Activated gamma-delta T cell treated with anti-CD3 and anti-CD28 coated beads, Interleukin-2, amount 50 U/mL, for 16 hours (primary cell): Measurements from ENCODE around the gene SOWAHB.
"Not testable (repeated sequence)": the region's sequence is repeated elsewhere in the genome, so short reads cannot be mapped to it uniquely, and the experiment has no call there.

Experiments used
- DNase-seq: peaks from one replicate; pipeline ENCODE4 v3.0.0-alpha.2; 2020; ENCODE audit warnings: low read depth

SOWAHB gene

DNA sequence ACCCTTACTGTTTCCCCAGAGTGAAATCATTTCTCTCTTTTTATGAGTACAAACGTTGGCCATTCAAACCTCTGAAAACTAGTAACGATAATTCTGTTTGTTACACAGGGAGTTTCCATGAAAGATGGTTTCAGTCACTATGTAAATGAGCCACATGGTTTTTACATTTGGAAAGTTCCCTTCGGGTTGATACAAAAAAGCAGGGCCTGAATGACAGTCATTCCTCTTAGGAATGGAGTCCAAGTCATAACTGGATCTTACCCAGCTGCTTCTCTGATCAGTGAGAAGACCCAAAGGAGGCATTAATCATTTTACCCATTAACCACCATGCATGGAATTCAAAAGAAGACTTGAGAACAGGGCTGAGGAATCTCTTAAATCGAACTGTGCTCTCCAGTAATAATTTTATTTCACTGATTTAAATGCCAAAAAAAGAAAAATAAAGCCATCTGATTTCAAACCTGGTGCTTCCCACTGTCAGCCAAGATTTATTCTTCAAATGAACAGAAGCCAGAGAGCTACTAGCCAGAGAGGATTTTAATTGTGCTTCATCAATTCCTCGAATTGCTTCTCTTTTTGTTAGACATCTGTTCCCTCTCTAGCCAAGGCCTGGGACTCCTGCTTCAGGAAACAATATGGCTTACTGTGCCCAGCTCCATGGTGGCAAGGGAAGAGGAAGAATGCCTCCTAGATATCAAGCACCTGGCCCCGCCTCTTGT, 3.2 kb downstream of the SOWAHB start:
- no peak for DNase-seq

DNA sequence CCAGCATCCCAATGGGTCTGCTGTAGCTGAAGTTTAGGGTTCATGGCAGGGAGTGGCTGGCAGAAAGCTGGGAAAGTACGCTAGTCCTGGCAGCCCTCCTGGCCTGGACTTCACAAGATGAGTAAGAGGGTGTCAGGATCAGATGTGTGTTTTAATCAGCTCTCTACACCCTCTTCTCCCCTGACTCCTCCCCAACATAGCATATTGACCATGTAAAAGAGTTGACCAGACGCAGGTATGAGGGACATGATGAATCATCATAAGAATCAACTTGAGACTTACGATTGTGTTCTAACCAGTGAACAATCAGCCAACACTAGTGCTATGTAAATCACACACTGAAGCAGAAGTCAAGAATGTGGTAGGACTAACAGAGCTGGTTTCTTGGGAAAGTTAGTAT, 5.3 kb downstream of the SOWAHB start:
- DNase-seq: no peak

DNA sequence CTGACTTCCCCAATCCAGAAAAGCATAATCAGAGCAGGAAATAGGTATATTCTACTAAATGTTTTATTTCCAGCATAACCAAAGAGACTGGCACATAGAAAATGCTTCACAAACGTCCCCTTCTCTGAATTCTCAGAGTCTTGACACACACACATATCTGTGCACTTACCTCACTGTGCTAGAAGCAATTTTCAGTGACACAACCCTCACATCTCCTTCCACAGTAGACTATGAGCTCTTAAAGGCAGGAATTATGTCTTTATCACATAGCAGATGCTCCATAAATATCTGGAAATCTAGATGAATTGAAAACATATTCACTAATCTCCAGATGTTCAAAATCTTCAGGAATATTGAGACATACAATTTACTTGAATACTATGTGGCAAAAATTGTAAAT, 5.9 kb downstream of the SOWAHB start:
- DNase-seq: no peak

DNA sequence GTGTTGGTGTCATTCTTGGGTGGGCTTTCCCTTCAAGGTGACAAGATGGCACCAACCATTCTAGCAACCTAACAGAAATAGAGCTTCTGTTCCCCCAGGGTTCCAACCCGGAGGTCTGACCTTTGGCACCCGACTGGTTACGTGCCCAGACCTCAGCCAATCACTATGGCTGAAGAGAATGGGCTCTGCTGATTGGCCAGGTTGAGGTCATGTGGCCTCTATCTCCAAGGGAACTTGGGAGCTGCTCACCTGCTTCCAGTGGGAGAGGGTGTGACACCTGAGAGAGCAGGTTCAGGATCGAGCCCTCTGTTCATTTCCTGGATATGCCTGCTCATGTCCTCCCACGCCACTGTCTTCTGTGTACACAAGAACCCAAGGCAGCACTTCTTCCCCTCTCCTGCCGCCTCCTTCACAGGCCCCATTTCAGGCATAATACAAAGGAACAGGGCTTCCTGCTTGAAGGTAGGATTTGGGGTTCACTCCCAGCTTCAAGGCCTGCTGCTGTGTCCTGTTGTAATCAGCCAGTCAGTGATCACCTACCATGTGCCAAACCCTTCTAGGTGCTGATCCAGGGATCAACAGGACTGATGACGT, 11.0 kb downstream of the SOWAHB start:
- no peak for DNase-seq

DNA sequence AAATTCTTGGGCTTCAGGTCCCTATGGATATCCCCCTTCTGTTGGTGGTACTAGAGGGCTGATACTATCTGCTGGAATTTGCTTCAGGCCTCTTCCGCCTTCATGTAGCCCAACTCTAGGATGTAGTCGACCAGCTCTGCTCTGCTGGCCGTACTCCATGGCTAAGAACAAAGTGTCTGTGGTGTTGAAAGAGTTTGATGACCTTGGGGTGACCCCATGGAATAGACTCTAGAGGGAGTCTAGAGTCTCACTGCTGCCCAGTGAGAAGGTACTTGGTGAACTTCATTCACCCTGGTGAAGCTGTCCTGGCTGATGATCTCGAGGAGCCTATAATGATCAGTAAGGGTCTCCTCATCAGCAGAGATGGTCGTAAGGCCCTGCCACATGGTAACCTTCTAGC, 11.7 kb downstream of the SOWAHB start:
- DNase-seq: no peak

DNA sequence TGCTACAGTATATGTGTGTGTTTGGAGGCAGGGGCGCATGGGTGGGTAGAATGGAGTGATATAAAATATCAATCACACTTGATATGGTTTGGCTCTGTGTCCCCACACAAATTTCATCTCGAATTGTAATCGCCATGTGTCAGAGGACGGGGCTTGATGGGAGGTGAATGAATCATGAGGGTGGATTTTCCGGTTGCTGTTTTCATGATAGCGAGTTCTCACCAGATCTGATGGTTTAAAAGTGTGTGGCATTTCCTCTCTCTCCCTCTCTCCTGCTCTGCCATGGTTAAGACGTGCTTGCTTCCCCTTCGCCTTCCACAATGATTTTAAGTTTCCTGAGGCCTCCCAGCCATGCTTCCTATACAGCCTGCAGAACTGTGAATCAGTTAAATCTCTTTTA, 14.8 kb downstream of the SOWAHB start:
- no peak for DNase-seq

DNA sequence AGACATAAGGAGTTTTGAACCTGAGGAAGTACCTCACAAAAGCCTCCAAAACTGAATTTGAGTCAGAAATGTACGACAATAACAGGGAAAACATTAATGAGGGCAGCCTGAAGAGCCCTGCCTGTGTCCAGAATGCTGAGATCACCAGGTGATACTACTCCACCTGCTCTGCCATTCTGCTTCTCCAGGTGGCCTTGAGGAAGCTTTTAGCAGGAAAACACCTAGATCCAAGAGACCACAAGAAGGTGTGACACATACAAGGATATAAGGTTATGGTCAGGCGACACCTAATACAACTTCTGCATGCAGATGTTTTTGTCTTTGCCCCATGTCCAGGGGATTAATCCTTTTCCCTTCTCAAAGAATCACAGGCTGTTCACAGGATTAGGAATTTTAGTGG, 15.3 kb downstream of the SOWAHB start:
- no peak for DNase-seq

DNA sequence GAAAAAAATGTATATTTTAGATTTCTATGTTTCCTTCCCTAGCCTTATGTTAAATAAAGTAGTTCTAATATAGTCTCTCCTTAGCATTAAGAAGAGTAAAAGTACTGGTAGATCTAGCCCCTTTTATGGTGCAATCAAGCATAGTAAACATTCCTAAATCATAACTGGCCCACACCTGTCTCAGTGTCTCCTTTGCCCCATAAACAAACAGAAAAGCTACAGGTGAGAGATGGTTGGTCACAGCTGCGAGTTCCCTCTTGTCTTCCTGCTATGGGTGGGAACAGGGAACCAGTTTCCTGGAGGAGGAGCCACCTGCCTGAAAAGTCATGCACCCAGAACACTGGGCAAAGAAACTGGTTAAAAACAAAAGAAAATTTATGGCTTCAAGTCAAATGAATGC, 16.6 kb downstream of the SOWAHB start:
- no peak for DNase-seq

DNA sequence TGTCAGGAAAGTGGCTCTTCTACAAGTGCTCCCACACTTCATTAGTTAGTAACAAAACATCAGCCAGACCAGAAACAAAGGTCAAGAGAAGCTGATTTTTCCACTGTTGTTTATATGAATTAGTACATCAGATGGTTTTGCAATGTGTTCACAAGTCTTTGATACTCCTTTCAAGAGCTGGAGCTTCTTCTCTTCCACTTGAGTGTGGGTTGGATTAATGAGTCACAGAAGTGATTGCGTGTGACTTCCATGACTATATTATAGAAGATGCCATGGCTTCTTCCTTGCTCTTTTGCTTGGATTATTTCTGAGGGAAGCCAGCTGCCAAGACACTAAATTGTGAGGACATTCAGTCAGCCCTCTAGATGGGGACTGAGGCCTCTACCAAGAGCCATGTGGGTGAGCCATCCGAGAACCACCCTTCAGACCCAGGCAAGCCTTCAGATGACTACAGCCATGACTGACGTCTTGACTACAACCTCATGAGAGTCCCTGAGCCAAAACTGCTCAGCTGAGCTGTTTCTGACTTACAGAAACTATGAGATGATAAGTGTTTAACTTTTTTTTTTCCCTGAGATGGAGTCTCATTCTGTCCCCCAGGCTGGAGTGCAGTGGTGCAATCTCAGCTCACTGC, 18.1 kb downstream of the SOWAHB start:
- DNase-seq: no peak

DNA sequence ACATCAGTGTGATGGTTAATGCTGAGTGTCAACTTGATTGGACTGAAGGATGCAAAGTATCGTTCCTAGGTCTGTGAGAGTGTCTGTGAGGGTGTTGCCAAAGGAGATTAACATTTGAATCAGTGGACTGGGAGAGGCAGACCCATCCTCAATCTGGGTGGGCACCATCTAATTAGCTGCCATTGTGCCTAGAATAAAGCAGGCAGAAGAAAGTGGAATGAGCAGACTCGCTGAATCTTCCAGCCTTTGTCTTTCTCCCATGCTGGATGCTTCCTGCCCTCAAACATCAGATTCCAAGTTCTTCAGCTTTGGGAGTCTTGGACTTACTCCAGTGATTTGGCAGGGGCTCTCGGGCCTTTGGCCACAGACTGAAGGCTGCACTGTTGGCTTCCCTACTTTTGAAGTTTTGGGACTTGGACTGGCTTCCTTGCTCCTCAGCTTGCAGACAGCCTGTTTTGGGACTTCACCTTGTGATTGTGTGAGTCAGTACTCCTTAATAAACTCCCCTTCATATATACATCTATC, 19.2 kb downstream of the SOWAHB start:
- not testable (repeated sequence) for DNase-seq

DNA sequence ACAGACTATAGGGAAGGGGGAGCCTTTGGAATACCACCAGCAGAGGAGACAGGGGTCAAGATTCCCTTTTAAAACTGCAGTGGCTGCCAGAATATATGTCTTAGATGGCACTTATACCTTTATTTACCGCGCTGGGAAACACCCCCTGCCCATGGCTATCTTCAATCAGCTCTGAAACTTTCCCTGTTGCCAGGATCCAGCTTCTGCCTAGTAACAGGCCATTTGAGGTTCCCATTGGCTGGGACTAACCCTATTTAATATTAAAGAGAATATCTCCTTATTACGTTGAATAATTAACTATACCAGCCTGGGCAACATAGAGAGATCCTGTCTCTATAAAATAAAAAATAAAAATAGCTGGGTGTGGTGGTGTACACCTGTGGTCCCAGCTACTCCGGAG, 23.8 kb downstream of the SOWAHB start:
- DNase-seq: no peak

DNA sequence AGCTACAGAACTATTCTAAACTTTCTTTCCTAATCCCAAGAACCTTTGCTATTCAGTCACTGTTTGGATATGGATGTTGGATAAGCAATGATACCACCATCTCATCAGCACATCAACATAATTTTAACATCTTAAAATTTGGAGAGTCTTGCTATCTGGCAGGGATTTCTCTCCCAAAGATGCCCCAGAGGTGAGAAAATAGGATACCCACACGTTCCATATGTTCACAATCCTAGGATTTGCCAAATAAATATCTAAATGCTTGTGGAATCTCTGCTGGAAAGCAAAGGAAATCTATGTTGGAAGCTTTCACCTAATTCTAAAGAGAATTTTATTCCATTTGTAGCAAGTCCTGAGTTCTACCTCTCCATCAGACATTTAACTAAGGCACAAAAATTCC, 24.4 kb downstream of the SOWAHB start:
- DNase-seq: no peak

DNA sequence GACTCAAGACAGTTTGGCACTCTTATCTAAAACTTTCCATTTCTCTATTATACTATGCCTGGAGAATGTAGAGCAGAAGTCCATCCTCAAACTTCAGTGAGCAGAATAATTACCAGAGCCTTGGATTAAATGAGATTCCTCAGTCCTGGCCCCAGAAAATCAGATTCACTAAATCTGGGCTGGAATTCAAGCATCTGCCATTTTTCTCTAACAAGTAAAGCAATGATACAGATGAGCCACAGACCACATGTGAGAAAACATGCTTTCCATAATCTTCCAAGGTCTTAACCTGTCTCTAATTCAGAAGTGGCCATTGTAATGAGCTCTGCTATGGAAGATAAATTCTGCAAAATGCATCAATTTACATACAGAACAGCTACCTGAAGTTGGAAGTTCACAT, 25.4 kb downstream of the SOWAHB start:
- no peak for DNase-seq

DNA sequence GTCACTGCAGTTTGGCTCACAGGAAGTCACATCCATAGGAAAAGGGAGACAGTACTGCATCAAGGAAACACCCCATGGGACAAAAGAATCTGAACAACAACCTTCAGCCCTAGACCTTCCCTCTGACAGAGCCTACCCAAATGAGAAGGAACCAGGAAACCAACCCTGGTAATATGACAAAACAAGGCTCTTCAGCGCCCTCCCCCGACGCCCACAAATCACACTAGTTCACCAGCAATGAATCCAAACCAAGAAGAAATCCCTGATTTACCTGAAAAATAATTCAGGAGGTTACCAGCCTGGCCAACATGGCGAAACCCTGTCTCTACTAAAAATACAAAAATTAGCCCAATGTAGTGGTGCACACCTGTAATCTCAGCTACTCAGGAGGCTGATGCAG, 29.2 kb downstream of the SOWAHB start:
- not testable (repeated sequence) for DNase-seq

DNA sequence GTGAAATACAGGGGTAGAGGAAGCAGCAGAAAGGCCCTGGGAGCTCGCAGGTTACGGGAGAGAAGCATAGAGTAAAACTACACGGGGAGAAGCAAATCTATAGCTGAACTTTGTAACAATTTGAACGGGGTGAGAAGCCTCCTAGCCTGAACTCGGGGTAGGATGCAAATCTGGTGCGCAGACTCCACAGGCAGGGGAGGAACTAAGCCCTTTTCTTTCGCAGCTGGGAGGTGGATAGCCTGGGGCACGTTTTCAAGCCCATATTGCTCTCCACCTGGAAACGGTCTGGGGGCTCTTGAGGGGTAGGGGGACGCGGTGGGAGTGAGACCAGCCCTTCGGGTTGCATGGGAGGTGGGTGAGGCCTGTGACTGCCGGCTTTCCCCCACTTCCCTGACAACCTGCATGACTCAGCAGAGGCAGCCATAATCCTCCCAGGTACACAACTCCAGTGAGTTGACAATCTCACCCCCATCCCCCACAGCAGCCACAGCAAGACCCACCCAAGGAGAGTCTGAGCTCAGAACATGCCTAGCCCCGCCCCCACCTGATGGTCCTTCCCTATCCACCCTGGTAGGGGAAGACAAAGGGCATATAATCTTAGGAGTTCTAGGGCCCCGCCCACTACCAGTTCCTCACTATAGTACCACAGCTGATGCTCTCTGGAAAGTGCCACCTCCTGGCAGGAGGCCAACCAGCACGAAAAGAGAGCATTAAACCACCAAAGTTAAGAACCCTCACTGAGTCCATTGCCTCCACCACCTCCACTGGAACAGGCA, 29.9 kb downstream of the SOWAHB start:
- no peak for DNase-seq

DNA sequence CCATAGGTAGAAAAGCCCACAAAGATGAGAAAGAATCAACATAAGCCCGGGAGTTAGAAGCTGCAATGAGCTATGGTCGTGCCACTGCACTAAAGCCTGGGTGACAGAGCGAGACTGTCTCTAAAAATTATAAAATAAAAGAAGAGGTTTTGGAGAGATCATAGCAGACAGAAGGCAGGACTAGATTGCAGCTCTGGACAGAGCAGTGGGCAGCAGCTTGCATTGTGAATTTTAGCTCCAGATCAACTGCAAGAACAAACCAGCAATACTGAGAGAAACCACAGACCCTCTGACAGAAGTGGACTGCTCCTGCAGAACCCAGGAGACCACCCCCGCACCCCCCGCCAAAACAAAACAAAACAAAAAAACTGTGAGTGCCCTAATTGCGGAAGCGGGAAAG, 30.6 kb downstream of the SOWAHB start:
- no peak for DNase-seq

DNA sequence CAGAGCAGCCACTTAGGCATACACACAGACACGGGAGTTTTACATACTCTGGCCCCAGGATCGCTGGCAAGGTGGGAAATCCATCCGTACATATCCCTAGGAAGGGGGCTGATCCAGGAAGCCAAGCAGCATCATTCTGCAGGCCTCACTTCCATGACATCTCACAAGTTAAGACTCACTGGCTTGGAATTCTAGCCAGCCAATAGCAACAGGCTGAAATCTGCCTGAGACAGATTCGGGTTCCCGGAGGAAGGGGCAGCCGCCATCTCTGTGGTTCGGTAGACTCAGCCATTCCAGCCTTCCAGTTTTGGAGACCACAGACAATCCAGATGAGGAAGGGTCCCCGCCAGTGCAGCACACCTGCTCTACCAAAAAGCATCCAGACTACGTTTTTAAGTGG, 31.3 kb downstream of the SOWAHB start:
- no peak for DNase-seq

DNA sequence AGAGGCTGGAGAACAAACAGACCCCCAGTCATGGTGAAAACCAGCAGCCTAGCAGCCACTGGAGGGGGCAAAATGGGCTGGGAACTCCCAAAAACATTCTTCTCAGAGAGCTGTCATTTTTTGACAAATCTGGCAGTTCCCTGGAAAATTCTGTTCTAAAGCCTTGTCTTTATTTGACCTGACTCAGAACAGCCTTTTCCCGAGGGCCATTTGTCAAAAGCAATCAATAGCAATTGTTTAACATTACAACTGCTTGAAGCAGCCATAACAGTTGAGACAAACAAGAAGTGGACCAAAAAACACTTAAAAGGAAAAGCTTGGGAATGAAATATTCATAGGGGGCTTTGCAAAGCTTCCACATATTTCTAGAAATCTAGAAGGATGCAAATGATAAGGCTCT, 39.6 kb downstream of the SOWAHB start:
- no peak for DNase-seq

DNA sequence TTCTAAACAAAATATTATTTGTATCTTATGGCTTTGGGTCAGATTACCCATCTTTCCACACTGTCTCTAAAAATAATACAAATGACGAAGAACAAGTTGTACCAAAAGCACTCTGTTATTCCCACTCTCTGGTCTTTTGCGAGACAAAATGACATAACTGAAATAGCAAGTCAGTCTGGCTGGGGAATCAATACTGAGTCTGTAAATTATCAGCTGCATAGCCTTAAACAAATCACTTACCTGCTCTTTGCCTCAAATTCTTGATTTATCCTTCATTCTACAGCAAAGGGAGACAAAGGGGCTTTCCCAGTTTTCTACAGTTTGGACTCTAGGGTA, 40.9 kb downstream of the SOWAHB start:
- DNase-seq: no peak

DNA sequence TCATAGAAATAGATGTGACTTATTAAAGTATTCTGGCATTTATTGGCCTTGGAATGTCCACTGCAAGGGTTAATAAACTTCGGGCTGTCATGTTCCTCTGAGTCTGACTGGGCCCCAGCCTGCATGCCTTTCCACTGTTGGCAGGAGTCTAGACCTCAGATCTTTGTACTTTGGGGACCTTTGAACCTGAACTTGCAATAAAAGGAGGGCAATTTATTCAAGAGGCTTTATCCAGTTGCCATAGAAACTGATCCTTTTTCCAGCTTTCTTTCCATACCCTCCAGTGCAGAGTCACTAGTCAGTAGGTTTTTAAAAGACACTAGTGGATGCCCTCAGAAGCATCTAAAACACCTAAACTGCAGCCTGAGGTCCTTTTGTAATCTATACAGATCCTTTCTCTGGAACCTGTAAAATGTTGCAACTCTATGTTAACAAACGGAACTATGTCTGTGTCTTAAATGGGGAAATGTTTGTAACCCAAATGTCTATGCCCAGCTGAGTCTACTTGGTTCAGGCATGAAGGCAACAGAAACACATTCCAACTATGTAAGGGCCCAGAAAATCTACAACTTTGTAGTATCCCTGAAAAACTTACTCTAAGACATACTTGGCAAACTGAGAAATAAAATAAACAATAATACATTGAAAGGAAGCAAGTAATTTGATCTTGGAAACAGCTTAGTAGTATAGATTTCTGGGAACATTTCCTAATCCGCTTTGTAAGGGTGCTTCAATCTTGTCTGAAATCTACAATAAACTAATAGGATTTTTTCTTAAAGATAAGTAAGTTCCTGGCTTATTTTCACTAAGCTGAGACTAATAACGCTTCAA, 41.5 kb downstream of the SOWAHB start:
- DNase-seq: no peak

DNA sequence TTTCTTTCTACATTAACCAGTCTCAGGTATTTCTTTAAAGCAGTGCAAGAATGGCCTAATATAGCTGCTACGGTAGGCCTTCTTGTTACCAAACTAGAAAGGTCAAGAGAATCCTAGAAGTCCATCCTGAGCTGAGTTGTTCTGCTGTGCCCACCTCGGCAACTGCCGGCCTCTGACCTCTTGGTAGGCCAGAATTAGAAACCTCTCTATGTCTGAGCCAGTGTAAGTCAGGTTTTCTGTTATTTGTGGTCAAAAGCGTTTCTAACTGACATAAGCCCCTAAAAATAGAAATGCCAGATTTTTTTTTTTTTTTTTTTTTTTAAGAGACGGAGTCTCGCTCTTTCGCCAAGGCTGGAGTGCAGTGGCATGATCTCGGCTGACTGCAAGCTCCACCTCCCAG, 43.1 kb downstream of the SOWAHB start:
- no peak for DNase-seq

DNA sequence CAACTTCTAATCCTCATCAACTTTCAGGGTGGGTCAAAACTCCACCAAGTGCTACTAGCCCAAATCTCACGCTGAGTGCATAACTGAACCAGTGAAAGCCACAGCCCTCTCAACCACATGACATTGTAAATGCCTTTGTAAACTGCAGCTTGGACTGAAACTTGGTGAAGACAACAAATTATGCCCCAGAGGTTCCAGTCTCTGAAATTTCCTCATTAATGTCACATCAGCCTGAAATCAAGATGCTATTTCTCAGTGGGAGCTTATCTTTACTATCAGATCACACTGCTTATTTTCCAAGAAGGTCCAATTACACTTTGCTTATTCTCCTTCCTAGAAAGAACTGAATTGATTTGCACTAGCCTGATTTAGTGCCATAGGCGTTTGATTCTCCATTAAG, 46.6 kb downstream of the SOWAHB start:
- DNase-seq: no peak
